Fibroblast of the aortic adventitia (primary cell): ENCODE results near the gene ARHGAP1. TPM values are rescaled to one million over a fixed set of nuclear protein-coding genes. Genes with fewer than 3 reads are reported as not detected.
"Not testable (repeated sequence)": the region's sequence is repeated elsewhere in the genome, so short reads cannot be mapped to it uniquely, and the experiment has no call there.

Source experiments
- DNase-seq: peaks from one replicate; pipeline ENCODE4 v3.0.0-alpha.2; 2010; ENCODE audit warnings: low read depth
- H3K4me3 ChIP-seq: 2 replicates; pipeline ENCODE4 v1.5.1; 2011; ENCODE audit warnings: low read depth, mild to moderate bottlenecking, control low read depth, low read length, moderate library complexity
- total RNA-seq: library from RNA; depleted of rRNA; stranded (reverse); fragments of >200 nt; gene quantifications from 2 replicates; pipeline ENCODE4 v1.2.3, GENCODE V29; 2012; ENCODE audit warnings: low replicate concordance
- TF ChIP-seq, protein P1 (sequence below): IDR thresholded peaks from 2 replicates; pipeline ENCODE4 v1.5.1; 2011; ENCODE audit warnings: mild to moderate bottlenecking, low read length, control low read depth, inconsistent platforms; ENCODE audit not compliant: insufficient read depth

The ARHGAP1 gene
- total RNA-seq, 1 donor, result 65.2 TPM

DNA sequence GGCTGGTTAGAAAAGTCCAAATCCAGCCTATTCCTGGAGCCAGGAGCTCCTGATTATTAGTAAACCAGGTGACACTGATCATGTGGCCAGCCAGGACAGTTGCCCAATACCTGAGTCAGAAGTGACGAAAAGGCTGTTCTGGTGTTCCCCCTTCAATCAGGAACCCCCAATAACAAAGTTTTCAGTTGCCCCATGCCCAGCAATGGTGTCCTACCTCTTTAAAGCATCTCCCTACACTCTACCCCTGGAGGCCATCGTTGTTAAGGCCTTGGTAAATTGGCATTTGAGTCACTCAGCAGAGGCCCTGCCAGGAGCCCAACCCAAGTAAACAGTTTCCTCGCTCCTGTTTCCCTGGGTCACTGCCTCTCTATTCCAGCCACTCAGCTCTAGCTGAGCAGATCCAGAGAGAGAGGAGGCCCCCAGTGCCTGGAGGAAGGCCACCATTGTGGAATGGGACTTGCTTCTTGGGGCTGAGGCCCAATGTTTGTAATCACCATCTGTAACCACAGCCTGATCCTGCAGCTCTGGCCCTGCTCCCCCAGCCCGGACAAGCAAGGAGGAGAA, 25.0 kb downstream of the ARHGAP1 start:
- DNase-seq, result peak; percentile 88
- no peak overlapping the region for H3K4me3 ChIP-seq
- TF ChIP-seq, protein P1, sequence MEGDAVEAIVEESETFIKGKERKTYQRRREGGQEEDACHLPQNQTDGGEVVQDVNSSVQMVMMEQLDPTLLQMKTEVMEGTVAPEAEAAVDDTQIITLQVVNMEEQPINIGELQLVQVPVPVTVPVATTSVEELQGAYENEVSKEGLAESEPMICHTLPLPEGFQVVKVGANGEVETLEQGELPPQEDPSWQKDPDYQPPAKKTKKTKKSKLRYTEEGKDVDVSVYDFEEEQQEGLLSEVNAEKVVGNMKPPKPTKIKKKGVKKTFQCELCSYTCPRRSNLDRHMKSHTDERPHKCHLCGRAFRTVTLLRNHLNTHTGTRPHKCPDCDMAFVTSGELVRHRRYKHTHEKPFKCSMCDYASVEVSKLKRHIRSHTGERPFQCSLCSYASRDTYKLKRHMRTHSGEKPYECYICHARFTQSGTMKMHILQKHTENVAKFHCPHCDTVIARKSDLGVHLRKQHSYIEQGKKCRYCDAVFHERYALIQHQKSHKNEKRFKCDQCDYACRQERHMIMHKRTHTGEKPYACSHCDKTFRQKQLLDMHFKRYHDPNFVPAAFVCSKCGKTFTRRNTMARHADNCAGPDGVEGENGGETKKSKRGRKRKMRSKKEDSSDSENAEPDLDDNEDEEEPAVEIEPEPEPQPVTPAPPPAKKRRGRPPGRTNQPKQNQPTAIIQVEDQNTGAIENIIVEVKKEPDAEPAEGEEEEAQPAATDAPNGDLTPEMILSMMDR, result peak; percentile 43

DNA sequence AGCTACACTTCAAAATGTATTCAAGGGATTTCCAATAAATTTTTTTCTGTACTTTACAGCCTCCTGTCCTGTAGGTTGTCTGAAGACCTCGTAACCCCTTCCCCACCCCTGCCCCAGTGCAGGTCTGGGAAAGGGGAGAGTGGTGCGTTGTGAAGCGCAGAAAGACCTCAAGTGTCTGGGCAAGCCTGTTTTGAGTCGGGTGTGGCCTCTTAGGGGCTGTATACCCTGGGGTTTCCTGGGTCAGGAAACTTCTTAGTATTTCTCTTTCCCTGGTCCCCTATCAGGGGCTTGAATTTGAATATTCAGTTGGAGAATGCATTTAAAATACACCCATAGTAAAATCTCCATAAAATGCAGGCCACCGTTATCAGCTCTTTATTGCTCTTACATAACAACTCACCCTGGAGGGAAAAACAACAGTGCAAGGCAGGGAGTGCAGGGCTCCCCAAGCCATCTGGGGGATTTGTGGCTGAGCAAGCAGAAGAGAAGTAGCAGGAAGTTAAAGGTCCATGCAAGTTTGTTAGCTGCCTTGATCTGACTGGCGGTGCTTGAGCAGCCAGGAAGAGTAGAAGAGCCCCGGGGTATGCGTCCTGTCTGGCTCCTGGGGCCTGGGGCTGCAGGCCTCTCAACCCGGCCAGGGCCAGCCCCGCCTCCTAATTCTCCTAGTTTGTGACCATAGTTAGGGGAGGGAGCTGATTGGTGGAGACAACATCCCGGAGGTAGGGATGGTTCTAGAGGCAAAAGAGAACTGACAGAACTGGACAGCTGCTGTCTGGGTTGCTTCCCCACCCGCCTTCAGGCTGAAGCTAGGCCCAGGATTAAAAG, 25.7 kb downstream of the ARHGAP1 start:
- H3K4me3 ChIP-seq, result no peak overlapping the region
- peak; percentile 47 for DNase-seq
- TF ChIP-seq, protein P1, result no peak

DNA sequence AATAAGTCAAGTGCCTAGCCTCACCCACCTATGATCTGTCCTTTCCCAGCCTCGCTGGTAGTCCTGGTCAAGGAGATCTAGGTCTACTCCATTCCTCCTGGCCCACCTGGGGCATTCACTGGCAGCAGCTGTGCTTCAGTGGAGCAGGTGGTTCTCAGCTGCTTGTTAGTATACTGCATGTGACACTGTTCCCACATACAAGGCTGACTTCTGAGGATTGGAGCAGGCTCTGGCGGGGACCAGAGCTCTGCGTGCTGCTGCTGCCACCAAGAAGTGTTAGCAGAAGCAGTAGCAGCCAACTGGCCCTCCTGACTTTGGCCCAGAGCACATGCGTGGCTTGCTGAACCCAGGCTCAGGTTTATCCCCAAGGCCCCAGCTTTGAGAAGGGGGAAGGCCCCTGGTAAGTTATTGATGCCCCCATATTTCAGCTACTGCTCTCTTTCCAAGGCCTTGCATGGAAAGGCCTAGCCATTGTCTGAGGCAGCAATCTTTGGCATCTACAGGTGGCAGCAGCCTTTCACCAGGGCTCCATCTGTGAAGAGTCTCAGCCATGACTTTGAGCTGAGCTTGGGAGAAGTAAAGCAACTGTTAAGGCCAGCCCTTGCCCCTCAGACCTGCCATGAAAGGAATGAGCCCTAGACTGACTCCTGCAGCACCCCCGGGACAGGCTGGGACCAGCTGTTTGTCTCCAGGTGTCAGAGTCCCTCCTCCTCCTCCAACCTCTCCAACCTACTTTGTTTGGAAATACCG, 26.5 kb downstream of the ARHGAP1 start:
- TF ChIP-seq, protein P1, result no peak
- no peak overlapping the region for H3K4me3 ChIP-seq
- no peak for DNase-seq

DNA sequence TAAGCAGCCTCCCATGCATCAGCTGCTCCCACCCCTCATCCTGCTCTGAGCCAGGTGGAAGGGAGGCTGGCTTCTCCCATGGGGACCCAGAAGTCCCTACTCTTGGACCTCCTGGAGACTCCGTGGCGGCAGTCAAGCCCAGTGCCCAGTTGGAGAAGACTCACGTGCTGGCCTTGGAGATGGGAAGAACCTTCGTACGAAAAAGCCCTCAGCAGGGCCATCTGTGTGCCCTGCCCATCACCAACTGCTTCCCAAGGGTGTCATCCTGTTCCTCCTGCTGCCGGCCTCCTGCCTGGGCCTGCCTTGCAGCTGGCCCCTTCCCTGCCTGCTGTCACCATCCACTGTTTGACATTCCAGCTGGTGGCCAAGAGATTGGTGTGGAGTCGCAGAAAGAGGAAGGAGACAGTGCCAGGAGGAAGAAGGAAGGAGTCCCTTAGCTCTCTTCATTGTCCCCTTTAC, 28.0 kb downstream of the ARHGAP1 start:
- H3K4me3 ChIP-seq, result no peak overlapping the region
- TF ChIP-seq, protein P1, result no peak
- no peak for DNase-seq

DNA sequence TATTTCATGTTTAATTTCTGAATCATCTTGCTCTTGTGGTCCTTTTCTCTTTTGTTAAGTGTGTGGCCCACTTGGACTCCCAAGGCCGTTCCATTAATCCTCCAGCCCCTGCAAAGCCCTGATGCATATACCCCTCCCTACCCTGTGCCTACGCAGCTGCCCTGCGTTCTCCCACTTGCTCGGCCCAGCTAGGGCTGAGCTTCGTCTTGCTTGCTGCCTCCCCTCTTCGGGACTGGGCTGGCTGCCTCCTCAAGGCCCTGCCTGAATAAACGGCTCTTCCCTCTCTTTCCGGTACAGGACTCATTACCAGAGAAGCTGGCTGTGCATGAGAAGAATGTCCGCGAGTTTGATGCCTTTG, 28.5 kb downstream of the ARHGAP1 start:
- DNase-seq, result no peak

DNA sequence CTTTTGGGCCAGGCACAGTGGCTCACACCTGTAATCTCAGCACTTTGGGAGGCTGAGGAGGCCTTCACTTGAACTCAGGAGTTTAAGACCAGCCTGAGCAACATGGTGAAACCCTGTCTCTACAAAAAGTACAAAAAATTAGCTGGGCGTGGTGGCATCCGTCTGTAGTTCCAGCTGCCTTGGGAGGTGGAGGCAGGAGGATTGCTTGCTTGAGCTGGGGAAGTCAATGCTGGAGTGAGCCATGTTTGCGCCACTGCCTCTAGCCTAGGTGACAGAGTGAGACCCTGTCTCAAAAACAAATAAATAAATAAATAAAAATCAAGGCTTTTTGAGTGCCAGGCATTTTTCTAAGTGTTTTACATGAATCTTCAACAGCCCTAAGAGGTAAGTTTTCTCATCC, 29.9 kb downstream of the ARHGAP1 start:
- not testable (repeated sequence) for DNase-seq, H3K4me3 ChIP-seq

More for the DNA sequence above, 28.5 kb downstream of the ARHGAP1 start:
- TF ChIP-seq, protein P1, result no peak
- H3K4me3 ChIP-seq, result no peak overlapping the region

DNA sequence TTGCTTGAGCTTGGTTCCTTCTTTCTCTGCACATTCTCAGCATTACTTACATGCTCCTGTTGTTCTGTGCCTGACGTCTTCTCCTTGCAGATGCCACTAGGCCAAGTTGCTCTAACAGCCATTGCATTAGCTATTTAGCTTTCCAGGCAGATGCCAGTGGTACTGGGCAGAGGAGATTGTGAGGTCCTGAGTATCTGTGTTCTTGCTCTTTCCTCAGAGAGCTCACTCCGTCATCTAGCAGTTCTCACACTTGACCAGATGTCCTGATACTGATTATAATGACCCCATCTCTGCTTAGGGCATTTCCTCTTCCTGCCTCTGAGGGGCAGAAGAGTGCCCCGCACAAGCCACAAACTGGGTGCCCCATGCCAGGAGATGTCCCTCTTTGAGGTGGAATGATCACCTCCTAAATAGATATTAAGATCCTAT, 30.7 kb downstream of the ARHGAP1 start:
- TF ChIP-seq, protein P1, result peak; percentile 20

More for the DNA sequence above, 30.7 kb downstream of the ARHGAP1 start:
- H3K4me3 ChIP-seq, result no peak overlapping the region
- no peak for DNase-seq
